Measurements from ENCODE around the gene TMEM72.

- TF ChIP-seq, protein P1, sequence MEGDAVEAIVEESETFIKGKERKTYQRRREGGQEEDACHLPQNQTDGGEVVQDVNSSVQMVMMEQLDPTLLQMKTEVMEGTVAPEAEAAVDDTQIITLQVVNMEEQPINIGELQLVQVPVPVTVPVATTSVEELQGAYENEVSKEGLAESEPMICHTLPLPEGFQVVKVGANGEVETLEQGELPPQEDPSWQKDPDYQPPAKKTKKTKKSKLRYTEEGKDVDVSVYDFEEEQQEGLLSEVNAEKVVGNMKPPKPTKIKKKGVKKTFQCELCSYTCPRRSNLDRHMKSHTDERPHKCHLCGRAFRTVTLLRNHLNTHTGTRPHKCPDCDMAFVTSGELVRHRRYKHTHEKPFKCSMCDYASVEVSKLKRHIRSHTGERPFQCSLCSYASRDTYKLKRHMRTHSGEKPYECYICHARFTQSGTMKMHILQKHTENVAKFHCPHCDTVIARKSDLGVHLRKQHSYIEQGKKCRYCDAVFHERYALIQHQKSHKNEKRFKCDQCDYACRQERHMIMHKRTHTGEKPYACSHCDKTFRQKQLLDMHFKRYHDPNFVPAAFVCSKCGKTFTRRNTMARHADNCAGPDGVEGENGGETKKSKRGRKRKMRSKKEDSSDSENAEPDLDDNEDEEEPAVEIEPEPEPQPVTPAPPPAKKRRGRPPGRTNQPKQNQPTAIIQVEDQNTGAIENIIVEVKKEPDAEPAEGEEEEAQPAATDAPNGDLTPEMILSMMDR (IDR thresholded peaks at IDR 0.05; ENCODE audit: insufficient read depth, low read depth, low read length) = no peak
- no peak for TF ChIP-seq EZH2 (IDR thresholded peaks at IDR 0.05; ENCODE audit: insufficient read depth, low read length)
Measured at GRCh38 chr10:44947371-44948152, 36.4 kb downstream of the TMEM72 start.
